NOMO-1 (cell line): ENCODE results near the gene HOXB5.

Source experiments
- DNase-seq, 2 experiments: peaks; one replicate each; lab custom pipeline; 2025; ENCODE audit not compliant: unreplicated experiment in 2 of 2; lab: John Stamatoyannopoulos, UW

HOXB5 gene

GRCh38 chr17:48630009-48630924 is 36.7 kb upstream of the HOXB5 start:
- no peak for DNase-seq

- no peak for DNase-seq
Measured at GRCh38 chr17:48629411-48629759, 35.8 kb upstream of the HOXB5 start.

GRCh38 chr17:48628649-48629410 is 35.3 kb upstream of the HOXB5 start:
- DNase-seq, result no peak

- no peak for DNase-seq
Measured at GRCh38 chr17:48627623-48628521, 34.3 kb upstream of the HOXB5 start.

- DNase-seq, result no peak
Measured at GRCh38 chr17:48627118-48627597, 33.6 kb upstream of the HOXB5 start.

GRCh38 chr17:48626245-48627117 is 32.9 kb upstream of the HOXB5 start, which contains the start of gene HOXB9:
Gene HOXB9, minus strand, starts transcription at chr17:48626358. Its CDS starts 89 bp downstream, at chr17:48626269.
- no peak for DNase-seq

- DNase-seq, result peak in 1 of 2 experiments; percentile 36
Measured at GRCh38 chr17:48625495-48626244, 32.1 kb upstream of the HOXB5 start.

GRCh38 chr17:48624544-48625494 is 31.2 kb upstream of the HOXB5 start:
- DNase-seq, result no peak

DNA sequence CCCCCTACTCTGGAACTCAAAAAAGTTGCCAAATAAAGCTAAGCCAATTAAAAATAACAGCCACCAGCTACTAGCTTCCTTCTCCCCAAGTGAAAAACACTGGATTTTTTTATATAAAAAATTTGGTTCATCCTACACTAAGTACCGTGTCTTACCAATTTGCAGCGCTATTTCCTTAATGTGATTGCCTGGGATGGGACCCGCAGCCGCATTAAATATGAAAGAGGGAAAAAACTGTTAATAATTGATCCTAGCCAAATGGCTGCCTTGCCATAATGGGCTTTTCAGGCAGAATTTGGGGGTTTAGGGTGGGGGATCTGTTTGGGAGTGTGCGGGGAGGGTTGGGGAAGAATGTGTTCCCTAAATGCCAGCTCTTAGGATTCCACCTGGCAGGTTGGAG is 30.5 kb upstream of the HOXB5 start:
- DNase-seq, result no peak

GRCh38 chr17:48623583-48623982 is 30.0 kb upstream of the HOXB5 start:
- no peak for DNase-seq

DNA sequence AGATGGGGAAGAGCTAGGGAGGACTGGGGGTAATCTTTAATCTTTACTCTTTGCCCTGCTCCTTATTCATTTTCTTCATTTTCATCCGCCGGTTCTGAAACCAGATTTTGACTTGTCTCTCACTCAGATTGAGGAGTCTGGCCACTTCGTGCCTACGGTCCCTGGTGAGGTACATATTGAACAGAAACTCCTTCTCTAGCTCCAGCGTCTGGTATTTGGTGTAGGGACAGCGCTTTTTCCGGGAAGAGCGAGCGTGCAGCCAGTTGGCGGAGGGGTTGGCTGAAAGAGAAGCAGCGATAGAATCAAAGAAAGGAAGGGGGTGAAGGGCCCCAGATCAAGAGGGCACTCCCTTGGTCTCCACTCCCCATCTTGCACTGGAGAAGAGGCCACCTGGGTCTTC is 29.3 kb upstream of the HOXB5 start:
- no peak for DNase-seq

GRCh38 chr17:48621410-48622392 is 28.1 kb upstream of the HOXB5 start:
- DNase-seq, result no peak

DNA sequence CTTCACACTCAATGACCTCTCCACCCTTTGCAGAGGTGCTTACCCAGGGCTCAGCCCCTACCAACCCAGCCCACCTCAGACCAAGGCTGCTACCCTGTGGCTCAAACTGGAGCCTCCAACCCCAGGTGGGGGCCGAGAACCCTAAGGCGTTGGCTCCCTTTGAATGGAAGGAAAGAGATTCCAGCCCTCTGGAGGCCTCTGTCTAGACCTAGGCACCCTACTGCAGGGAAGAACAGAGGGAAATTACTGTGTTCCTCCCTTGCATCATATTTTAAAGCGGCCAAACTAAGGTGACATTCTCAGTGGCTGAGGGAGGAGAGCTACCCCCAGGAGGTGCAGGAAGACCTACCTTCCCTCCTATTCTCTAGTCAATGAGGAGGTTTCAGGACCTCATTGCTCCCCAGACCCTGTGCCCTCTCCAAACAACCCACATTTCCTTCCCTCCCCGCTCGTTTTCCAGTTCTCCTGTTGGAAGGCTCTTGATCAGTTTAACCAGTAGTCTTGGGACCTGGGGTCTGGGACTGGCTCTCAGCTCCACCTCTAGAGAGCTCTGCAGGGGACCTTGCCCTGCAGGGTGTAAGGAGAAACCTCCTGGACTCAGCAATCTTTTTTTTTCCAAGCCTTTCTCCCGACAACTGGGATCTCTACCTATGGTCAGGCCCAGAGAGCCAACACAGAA is 27.0 kb upstream of the HOXB5 start:
- DNase-seq, result no peak

DNA sequence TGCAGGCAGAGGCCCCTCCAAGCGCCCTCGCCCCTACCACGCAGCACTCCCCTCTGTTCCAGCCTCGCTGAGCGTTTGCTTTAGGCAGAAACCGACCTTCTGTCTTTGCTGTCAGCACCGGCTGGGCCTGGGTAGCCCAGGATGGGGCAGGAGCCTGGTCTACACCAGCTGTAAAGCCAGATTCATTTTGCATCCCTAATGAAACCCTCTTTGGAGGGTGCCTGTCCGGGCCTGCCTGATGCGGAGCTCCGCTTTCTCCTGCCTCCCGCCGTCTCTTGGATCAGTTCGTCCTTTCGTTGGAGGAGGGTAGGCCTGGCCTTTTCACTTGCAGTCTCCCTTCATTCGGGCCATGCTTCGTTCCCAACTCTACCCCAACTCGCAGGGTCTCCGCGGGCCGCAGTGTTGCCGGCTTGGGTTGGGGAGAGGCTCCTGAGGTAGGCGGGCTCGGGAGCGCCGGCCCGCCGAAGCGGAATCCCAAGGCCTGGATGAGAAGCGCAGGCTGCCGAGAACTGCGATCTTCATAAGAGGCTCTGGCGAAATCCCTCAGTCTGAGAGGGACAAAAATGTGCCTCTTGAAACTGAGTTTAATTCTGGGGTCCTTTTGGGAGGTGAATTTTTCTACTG is 26.4 kb upstream of the HOXB5 start:
- DNase-seq, result no peak

DNA sequence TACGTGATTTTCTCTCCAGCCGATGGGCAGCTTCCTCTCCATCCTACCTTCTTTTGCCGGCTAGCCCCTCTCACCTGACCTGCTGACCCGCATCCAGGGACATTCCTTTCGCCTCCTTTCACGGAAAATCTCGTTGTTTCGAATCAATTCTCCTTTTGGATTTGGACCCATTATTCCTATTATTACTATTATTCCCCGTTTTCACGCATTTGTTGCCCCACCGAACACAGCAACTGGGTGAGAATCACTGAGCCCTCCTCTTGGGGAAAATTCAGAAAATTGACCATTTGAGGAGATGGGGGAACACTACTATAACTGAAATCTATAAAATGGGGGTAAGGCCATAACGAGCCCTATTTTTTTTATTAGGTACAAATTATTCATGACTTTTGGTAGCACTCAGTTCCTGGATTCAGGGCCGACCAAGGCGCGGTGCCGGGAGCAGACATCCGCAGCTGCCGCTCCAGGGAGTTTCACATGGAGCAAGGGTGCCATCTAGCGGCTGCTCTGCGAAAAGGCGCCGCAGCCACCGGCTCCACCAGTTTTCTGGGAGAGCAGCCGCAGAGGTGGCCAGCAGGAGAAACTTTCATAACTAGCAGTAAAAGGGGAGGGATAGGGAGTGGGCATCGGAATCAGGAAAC is 24.8 kb upstream of the HOXB5 start:
- DNase-seq, result peak; percentile 51 to 68
